ELR (cell line): ENCODE measurements around the gene MSS51.
A peak's percentile ranks its signal among the peaks of the same experiment; 100 is the strongest.

Experiments
- DNase-seq: peaks from one replicate; pipeline ENCODE4 v3.0.0-alpha.2; 2015; ENCODE audit warnings: low read depth

MSS51 gene

GRCh38 chr10:73433538-73433867, at the start of gene MSS51:
TSS of gene MSS51 (minus strand) at chr10:73433561. CDS start at chr10:73428284, 5,277 bp downstream.
- no peak for DNase-seq

DNA sequence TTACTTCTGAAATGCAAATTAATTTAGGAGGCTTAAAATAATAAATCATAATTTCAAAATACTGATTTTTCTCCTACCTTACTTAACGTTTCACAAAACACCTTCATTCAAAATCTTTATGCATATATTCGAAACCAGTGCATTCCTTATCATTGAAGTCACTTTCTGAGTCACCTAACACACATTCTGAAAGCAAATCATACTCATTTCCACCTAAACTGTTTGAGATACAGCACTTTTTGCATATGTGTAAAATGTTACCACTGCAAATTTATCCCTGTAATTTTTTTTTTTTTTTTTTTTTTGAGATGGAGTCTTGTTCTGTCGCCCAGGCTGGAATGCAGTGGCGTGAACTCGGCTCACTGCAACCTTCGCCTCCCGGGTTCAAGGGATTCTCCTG, 46.8 kb upstream of the MSS51 start:
- DNase-seq: peak; percentile 88

DNA sequence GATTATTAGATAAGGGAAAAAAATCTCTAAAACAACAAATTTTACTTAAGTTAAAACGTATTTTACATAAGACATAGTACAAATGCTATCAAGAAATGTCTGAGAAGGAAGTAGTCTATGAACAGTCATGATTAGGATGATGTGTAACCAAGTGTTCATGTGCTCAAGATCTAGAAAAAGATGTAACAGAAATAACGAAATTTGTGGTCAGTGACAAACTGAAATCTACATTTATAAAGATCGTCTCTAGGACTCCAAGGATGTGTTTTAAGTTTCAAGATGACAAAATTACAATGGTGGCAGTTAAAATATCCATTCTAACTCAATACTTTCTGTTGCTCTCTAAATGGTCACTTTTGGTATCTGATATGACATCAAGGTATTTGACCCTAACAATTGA, 45.3 kb upstream of the MSS51 start:
- DNase-seq: no peak

GRCh38 chr10:73471226-73471625, 37.9 kb upstream of the MSS51 start:
- no peak for DNase-seq

DNA sequence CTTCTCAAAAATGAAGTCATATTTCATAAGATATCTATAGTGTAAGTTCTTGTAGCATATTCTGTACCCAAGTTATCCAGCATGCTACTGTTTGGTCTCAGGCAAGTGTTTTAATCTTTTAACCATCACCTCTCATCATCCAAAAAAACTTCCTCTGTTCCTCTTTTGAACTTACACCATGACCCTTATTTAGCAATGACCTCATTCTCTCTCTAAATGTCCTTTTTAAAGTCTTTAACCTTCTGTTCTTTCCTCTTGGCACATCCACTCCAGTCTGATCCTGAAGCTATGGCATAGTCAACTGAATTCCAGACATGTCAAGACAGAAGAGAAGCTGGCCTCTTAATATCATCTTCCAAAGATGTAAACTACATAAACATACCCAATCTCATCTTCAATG, 36.2 kb upstream of the MSS51 start:
- no peak for DNase-seq

DNA sequence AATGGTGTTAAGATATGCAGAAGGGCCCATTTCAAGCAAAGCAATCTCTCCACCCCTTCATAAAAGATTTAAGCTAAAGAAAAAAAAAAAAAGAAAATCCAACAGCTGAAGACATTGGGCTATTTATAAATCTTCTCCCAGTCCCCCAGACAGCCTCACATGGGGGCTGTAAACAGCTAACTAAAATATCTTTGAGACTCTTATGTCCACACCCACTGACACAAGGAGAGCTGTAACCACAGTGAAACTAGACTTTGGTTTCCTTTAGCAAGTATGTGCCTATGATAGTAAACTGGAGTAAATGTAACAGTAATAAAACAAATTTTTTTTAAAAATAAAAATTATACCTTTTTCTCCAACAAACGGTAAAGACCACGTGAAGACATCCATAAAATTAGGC, 33.8 kb upstream of the MSS51 start:
- DNase-seq: no peak

DNA sequence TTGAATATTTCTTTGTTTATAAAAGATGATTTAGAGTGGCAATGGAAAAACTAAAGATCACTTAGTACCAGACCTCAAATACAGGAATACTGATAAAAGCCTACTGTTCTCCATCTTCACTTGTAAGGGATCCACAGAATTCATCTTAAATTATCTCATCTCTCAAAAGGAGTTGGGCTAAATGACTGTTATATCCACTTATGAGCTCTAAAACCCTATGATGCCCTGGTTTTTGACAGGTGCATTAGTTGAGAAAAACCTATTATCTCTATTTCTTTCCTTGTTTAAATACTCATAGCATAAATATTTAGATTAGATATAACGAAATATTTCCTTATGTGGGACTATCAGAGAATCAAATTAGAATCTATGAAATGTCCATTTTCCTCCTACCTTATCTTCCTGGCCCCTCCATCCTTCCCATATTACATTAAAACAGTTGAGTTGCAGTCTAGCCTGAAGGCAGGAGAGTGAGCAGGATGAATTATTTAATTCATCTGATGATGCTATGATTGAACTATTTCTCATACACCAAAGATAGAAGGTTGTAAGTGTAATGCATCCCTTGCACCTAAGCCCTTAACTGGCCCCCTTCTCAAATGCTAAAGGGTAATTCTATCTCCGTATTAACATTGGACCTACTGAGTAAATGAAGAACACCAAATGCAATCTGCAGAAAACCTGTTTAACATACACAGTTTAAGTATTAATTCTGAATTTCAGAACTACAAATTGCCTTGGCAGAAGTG, 32.8 kb upstream of the MSS51 start:
- DNase-seq: no peak

DNA sequence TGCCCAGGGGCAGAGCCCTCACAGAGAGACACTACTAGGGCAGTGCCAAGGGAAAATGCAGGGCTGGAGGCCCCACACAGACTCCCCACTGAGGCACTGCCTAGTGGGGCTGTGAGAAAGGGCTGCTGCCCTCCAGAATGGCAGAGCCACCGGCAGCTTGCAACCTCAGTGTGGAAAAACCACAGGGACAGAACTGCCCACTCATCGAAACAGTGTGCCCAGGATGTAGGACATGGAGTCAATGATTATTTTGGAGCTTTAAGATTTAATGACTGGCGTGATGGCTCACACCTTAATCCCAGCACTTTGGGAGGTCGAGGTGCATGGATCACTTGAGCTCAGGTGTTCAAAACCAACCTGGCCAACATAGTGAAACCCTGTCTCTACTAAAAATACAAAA, 27.5 kb upstream of the MSS51 start:
- no peak for DNase-seq

- DNase-seq: no peak
Observed at GRCh38 chr10:73459683-73460314, 26.4 kb upstream of the MSS51 start.

DNA sequence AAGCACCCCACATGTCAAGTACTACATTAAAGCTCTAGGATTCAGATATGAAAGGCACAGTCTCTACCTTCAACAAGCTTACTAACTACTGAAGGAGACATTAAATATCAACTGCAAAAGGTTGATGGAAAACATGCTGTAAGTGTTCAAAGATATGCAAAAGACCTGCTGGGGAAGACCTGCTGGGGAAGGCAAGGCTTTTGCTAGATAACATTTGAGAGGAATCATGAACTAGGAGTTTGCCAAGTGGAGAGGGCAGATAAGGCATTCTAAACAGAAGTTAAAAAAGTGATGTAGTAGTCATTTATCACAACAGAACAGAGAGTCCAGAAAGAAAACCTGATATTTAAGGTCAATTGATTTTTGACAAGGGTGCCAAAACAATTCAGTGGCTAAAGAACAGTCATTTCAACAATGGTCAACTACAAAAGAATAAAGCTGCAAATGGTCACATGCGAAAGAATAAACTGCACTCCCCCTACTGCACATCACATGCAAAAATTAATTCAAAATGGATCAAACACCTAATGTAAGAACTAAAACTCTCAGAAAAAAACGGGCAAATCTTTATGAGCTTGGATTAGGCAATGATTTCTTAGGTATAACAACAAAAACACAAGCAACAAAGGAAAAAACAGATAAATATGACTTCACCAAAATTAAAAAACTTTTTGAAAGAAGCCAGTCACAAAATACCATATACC, 23.0 kb upstream of the MSS51 start:
- no peak for DNase-seq

- DNase-seq: no peak
Observed at GRCh38 chr10:73449113-73449512, 15.8 kb upstream of the MSS51 start.

- DNase-seq: no peak
Observed at GRCh38 chr10:73448384-73448783, 15.0 kb upstream of the MSS51 start.

- no peak for DNase-seq
Observed at GRCh38 chr10:73446926-73447325, 13.6 kb upstream of the MSS51 start.

GRCh38 chr10:73444457-73444856, 11.1 kb upstream of the MSS51 start:
- DNase-seq: no peak

DNA sequence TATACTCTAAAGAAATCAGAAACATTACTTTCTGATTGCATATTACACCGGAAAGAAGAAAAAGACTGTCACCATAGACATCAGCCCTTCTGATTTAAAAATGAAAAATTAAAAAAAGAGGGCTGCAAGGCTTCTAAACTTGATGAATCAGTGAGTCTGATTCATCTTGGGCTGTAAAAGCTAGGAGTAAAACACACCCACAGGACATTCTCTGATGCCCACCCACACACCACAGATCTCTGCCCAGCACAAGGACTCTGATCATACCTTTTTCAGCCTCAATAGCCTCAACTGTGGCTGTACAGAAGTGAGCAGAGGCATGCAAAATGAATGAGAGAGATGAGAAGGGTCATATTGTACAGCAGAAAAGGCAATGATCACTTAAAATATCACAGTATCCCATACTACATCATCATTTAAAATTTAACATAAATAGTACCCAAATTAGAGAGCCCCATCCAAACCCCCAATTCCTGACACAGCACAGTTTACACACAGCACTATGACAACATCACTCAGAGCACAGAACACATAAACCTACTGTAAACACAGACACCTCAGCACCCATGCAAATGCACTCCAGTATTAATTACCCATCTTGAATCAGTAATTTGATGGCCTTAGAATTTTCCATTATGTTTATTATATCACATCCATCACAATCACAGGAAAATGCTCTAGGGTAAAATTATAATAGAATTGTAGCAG, 6.4 kb upstream of the MSS51 start:
- peak; percentile 81 for DNase-seq

DNA sequence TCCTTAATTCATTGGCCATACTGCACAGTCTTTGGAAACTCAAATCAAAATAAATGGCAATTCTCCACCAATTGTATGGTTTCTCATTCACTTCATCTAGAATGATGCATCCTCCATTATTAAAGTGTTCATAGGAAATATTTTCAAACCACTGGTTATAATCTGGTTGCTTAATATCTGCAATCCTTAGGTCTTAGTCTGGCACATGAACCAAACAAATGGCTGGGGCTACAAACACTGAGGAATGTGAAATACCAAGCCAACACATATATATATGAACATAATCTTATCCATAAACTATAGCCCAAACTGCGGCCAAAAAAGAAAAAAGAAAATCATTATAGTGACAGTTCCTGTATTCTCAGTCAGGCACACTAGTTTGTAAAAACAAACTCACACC, 5.7 kb upstream of the MSS51 start:
- DNase-seq: peak; percentile 42

DNA sequence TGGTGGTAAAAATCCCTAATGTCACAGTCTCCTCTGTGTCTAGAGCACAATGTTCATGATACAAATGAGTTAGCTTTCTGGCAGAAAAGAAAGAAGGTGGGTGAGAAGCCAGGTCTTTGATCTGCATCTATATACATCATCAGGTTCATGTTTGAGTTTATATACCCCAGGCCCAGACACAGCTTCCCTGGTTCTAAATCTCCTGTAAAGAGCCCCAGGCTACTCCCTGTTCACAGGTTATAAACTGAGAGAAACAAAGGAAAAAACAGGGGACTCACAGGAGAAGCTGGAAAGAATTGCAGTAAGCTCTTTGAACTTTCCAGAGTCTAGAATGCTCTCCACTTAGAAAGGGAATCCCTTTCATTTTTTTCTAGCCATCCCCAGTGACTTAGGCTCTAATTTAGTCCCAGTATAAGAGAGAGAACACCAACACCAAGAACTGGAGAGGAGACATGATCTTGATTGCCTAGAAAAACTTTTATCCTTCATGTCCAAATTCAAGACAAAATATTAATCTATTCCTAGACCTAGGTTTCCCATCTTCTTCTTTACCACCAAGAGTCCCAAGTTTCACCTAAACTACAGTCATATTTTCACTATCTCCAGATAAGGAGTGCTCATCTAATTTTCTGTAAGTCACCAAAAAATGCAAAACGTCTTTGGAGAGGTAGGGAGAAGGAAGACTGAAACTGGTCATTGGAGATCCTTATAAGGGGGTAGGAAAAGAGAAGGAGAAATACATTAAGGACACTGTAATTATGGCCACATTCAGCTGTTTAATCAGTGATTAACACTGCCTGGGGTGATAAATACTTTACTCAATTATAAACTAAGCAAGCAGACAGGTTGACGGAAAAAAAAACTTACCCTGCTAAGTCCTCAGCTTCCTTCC, 469 bp downstream of the MSS51 start:
- DNase-seq: no peak

- DNase-seq: no peak
Observed at GRCh38 chr10:73426318-73426717, 7.0 kb downstream of the MSS51 start.

- DNase-seq: no peak
Observed at GRCh38 chr10:73424478-73424877, 8.9 kb downstream of the MSS51 start.

DNA sequence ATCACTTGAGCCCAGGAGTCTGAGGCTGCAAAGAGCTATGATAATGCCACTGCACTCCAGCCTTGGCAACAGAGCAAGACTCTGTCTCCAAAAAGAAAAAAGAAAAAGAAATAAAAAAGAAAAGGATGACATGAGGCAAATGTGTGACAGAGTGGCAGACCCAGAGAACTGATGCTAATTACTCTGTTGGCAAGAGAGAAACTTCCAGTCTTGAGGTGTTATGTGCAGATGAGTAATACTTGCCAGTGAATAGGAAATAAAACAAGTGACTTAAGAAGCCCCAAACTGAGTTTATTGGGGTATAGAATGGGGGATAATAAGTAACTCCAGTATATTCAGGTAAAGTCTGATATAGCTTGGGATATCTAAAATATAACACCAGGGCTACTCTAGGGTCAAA, 10.1 kb downstream of the MSS51 start:
- DNase-seq: no peak

- DNase-seq: no peak
Observed at GRCh38 chr10:73416571-73416970, 16.8 kb downstream of the MSS51 start.
